HT1080 (cell line): ENCODE data around the gene SP9. TPM values are rescaled to one million over a fixed set of nuclear protein-coding genes. Genes with fewer than 3 reads are reported as not detected.

ENCODE experiments used
- DNase-seq: peaks from one replicate; pipeline ENCODE4 v3.0.0-alpha.2; 2015; ENCODE audit warnings: low read depth
- polyA plus RNA-seq, 2 experiments: library from polyadenylated mRNA; depleted of rRNA; stranded (reverse); fragments of >200 nt; gene quantifications; 2 replicates each; pipeline ENCODE4 v1.2.3, GENCODE V29; 2015
- total RNA-seq: library from RNA; depleted of rRNA; stranded (reverse); fragments of >200 nt; shearing (Covaris generic); gene quantifications from 2 replicates; pipeline ENCODE4 v1.2.3, GENCODE V29; 2014; rRNA removed

SP9 gene
- total RNA-seq: not detected in 2 replicates
- 0.03 TPM in 1 of 2 replicates, not detected in the other for polyA plus RNA-seq (2015; cell fraction: cytosol; rRNA removed)
- polyA plus RNA-seq (2015; cell fraction: nucleus; rRNA removed): not detected in 2 replicates

GRCh38 chr2:174334781-174335251 lies at the start of gene SP9:
Gene SP9, plus strand, starts transcription at chr2:174334954. Its CDS starts 139 bp downstream, at chr2:174335093.
- DNase-seq: no peak

- no peak for DNase-seq
Measured at GRCh38 chr2:174286172-174286571, 48.6 kb upstream of the SP9 start.

- no peak for DNase-seq
Measured at GRCh38 chr2:174292908-174293307, 41.8 kb upstream of the SP9 start.

- no peak for DNase-seq
Measured at GRCh38 chr2:174300114-174300513, 34.6 kb upstream of the SP9 start.

DNA sequence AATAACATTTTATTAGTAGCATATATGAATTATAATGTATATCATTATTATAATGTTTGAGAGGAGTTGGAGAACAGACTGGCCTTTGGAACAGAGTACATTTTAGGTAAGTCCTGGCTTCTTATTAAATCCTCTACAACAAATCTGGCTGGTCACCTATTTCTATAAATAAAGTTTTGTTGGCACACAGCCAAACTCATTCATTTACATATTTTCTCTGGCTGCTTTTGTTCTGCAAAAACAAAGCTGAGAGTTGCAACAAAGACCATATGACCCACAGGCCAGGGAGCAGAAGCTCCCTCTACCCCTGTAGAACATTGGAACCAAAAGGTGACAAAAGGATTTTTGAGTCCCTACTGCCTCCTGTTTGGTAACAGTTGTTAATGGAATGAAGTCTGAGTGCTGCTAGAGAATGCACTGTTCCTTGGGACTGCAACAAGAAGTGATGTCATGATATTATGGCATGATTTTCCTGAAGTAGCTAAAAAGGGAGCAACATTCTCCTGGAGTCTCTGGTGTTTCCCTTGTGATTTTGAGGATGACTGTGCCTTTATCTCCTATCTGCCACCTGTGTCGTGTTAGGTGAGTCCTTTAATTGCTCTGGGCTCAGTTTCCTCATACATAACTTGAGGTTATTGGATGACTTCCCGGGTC lies 22.0 kb upstream of the SP9 start:
- DNase-seq: no peak

DNA sequence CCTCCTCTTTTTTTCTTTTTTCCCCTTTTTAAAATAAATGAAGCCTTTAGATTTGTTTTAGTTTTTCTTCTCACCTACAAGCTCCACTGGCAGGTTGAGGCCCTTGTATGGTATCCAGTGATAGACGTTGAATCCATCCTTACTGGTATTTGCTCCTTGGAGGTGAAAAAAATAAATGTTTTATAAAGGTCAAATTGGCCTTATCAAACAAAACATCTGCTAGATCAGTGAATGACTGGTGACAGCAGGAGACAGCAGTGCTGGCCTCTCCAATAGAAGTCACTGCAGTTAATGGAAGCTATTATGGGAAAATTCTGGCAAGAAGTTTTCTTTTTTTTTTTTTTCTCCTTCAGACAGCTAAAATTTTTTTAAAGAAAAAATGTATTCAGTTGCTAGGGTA lies 12.6 kb upstream of the SP9 start:
- no peak for DNase-seq

- DNase-seq: no peak
Measured at GRCh38 chr2:174322746-174323145, 12.0 kb upstream of the SP9 start.

DNA sequence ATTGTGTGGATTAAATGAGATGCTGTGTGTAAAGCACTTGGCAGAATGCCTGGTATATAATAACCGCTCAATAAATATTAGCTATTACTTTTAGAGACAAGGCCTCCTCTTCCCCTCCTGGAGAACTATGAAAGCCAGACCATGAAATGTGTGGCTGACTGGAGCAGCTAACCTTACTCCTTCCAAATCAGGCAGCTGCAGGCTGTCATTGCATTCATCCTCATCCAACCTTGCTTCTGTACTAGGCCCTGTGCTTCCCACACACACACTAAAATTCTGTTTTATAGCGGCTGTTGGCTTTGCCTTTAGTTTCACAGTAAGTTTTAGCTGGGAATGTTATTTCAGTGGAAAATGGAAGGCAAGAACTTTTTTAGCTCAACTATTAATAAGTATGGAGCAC lies 10.2 kb upstream of the SP9 start:
- DNase-seq: no peak

DNA sequence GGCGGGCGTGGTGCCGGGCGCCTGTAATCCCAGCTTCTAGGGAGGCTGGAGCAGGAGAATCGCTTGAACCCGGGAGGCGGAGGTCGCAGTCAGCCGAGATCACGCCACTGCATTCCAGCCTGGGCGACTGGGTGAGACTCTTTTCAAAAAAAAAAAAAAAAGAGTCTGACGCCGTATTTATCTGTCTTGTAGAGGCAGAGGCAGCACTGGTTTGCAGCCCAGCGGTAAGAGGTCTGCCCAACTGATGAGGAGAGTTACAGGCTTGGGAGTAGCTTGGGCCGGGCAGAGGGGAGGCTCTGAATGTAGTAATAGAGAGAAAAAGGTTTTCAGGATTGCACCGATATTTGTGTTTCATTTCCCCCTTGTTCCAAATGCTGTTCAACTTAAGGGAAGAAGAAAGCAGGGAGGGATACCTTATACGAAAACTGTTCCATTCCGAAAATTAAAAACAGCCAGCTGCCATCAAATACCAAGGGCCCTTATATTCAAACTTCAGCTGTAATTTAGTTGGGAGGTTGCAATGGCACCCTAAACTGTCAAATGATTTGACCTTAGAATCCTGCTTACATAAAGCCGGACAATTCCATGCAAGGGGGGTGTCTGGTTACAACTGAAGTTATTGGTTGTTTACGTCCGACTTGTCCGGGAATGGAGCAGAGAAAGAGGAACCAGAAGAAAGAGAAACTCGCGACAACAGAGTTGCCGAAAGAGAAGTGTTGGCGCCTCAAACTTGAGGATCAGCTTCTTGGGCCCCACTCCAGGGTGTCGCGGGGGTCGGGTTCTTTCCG lies 9.2 kb upstream of the SP9 start:
- no peak for DNase-seq

- no peak for DNase-seq
Measured at GRCh38 chr2:174326161-174327020, 8.4 kb upstream of the SP9 start.

GRCh38 chr2:174327021-174327840 lies 7.5 kb upstream of the SP9 start:
- DNase-seq: no peak

GRCh38 chr2:174327841-174328113 lies 7.0 kb upstream of the SP9 start:
- no peak for DNase-seq

- no peak for DNase-seq
Measured at GRCh38 chr2:174328114-174328960, 6.4 kb upstream of the SP9 start.

GRCh38 chr2:174328961-174329715 lies 5.6 kb upstream of the SP9 start:
- no peak for DNase-seq

- DNase-seq: no peak
Measured at GRCh38 chr2:174330945-174331594, 3.7 kb upstream of the SP9 start.

- no peak for DNase-seq
Measured at GRCh38 chr2:174331595-174332216, 3.0 kb upstream of the SP9 start.

- no peak for DNase-seq
Measured at GRCh38 chr2:174332217-174332963, 2.4 kb upstream of the SP9 start.

DNA sequence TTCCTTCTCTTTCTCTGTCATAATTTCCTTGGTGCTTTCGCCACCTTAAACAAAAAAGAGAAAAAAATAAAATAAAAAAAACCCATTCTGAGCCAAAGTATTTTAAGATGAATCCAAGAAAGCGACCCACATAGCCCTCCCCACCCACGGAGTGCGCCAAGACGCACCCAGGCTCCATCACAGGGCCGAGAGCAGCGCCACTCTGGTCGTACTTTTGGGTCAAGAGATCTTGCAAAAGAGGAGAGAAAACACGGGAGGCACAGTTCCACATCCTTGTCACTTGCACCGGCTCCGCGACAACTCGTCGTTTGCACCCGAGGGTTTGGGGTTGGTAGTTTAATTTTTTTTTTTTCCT lies 1.8 kb upstream of the SP9 start:
- DNase-seq: no peak
